ENCODE data around the gene LAMA4.

LAMA4 gene

DNA sequence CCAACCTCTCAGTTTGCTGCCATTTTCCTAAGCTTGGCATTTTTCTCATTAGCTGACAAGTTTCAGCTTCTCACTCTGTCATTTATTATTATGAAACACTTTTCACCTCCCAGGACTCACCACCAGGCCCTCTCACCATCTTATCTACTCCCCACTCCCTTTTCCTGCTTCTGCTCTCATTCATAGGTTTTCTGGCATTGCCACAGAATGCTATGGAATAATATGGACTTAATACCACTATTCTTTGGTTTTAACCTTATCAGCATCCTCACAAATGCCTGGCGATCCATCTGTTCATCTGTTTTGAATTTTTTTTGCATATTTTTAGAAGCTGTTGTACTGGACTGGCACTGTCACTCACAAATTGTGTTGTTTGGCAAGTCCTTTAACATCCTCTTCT lies 16.4 kb upstream of the LAMA4 start:
- no peaks in the 10 kb centered on the region for H3K4me1 ChIP-seq (ENCODE audit: control insufficient read depth, insufficient read depth, low read length)
- no peak for DNase-seq (ENCODE audit: low read depth, low spot score)
- no peaks in the 10 kb centered on the region for H3K36me3 ChIP-seq (ENCODE audit: control insufficient read depth, insufficient read depth, low read length)
- no peaks in the 10 kb centered on the region for H3K27me3 ChIP-seq (ENCODE audit: control insufficient read depth, insufficient read depth, low read length)
- WGBS (ENCODE audit: insufficient coverage, insufficient read length) = no CpG with 5 or more reads among the region's 1 CpG
- no peaks in the 10 kb centered on the region for H3K9me3 ChIP-seq (ENCODE audit: control insufficient read depth, insufficient read depth, low read length)
- H3K4me3 ChIP-seq (ENCODE audit: low read length) = no peak overlapping the region
- no peak overlapping the region for H3K27ac ChIP-seq (ENCODE audit: low read length)

DNA sequence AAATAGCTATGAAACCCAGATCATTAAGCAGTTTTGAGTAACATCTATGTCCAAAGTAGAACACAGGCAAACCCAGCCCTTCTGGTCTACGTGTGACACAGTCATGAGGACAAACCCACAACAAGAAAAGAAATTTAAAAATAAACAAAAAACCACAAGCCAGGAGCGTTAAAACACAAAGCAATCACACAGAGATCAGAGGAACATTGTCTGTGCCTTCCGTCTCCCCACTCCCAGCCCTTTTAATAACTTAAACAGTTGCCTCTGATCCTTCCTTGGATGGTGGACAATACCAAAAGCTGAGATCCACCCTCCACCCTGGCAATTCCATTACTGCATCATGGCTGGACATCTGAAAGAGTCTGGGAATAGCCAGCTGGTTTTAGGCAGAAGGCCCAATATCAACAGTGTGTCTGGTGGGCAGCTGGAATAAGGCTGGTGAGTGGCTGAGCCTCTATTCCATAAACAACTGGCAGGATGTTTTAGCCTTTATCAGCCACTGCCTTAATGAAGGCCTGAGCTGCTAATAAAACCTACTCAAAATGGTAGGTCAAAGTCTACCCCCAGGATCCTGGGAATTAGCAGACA lies 15.7 kb upstream of the LAMA4 start:
- H3K9me3 ChIP-seq (ENCODE audit: control insufficient read depth, insufficient read depth, low read length) = no peaks in the 10 kb centered on the region
- H3K27ac ChIP-seq (ENCODE audit: low read length) = no peak overlapping the region
- no peaks in the 10 kb centered on the region for H3K4me1 ChIP-seq (ENCODE audit: control insufficient read depth, insufficient read depth, low read length)
- H3K4me3 ChIP-seq (ENCODE audit: low read length) = no peak overlapping the region
- no peaks in the 10 kb centered on the region for H3K36me3 ChIP-seq (ENCODE audit: control insufficient read depth, insufficient read depth, low read length)
- WGBS (ENCODE audit: insufficient coverage, insufficient read length) = no CpG with 5 or more reads among the region's 3 CpGs
- H3K27me3 ChIP-seq (ENCODE audit: control insufficient read depth, insufficient read depth, low read length) = no peaks in the 10 kb centered on the region
- no peak for DNase-seq (ENCODE audit: low read depth, low spot score)

DNA sequence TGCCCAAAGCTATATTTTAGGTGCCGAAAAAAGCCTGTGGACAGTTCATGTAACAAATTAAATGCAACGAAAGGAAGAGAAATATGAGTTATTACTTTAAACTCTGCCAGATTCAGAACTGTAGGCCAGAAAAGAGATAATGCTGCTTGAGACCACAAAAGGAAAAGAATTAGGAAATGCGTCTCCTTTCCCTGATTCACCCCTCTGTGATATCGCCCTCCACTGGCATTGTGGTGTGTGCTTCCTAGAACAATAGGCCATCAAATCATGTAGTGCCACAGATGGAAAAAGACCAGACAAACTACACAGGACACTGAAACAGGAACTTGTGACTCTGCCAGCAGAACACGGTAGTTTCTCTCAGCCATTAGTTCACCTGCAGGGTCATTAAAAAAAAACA lies 14.7 kb upstream of the LAMA4 start:
- no CpG with 5 or more reads among the region's 5 CpGs for WGBS (ENCODE audit: insufficient coverage, insufficient read length)
- Histone ChIP-seq H3K4me3 (ENCODE audit: low read length) (no peak overlapping the region), H3K4me1 (ENCODE audit: control insufficient read depth, insufficient read depth, low read length) (no peaks in the 10 kb centered on the region), H3K27me3 (ENCODE audit: control insufficient read depth, insufficient read depth, low read length) (no peaks in the 10 kb centered on the region), H3K9me3 (ENCODE audit: control insufficient read depth, insufficient read depth, low read length) (no peaks in the 10 kb centered on the region), H3K36me3 (ENCODE audit: control insufficient read depth, insufficient read depth, low read length) (no peaks in the 10 kb centered on the region), H3K27ac (ENCODE audit: low read length) (no peak overlapping the region)
- DNase-seq (ENCODE audit: low read depth, low spot score) = no peak

DNA sequence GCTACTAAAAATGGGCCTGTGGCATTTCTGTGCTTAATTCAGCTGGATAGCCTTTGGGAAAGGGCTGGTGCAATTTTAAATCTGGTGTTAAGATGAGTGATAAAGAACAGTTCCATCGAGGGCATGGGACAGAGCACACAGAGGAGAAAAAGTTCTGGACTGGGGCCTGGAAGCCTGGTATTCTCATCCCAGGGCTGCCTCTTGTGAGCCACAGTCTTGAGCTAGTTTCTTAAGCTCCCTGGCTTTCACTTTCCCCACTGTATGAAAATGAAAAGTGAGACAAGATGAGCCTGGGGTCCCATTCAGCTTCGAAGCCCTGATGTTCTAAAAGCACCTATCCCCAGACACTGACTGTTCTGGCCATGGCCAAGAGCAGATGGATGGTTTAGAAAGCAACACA lies 14.3 kb upstream of the LAMA4 start:
- DNase-seq (ENCODE audit: low read depth, low spot score) = no peak
- Histone ChIP-seq H3K4me1 (ENCODE audit: control insufficient read depth, insufficient read depth, low read length) (no peaks in the 10 kb centered on the region), H3K4me3 (ENCODE audit: low read length) (no peak overlapping the region), H3K9me3 (ENCODE audit: control insufficient read depth, insufficient read depth, low read length) (no peaks in the 10 kb centered on the region), H3K27ac (ENCODE audit: low read length) (no peak overlapping the region), H3K27me3 (ENCODE audit: control insufficient read depth, insufficient read depth, low read length) (no peaks in the 10 kb centered on the region), H3K36me3 (ENCODE audit: control insufficient read depth, insufficient read depth, low read length) (no peaks in the 10 kb centered on the region)
- no CpG with 5 or more reads among the region's 2 CpGs for WGBS (ENCODE audit: insufficient coverage, insufficient read length)

DNA sequence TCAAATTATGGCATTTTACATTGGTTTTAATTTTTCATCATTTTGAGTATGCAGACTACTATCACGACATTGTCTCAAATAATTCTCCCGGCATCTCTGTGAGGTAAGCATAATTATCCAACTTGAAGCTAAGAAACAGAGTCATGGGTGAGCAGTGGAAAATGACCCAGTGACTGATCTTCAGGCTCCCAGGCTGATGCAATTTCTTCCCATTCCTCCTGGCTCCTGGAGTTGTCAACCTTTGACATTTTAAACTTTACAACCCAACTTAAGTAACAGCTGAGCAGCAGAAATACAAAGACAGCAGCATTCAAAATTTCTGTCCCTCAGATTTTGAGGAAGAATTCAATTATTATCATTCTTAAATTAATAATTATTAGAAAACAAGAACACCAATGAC lies 13.7 kb upstream of the LAMA4 start:
- no peak overlapping the region for H3K27ac ChIP-seq (ENCODE audit: low read length)
- no peak for DNase-seq (ENCODE audit: low read depth, low spot score)
- no peaks in the 10 kb centered on the region for H3K27me3 ChIP-seq (ENCODE audit: control insufficient read depth, insufficient read depth, low read length)
- WGBS (ENCODE audit: insufficient coverage, insufficient read length) = no CpG with 5 or more reads among the region's 2 CpGs
- H3K4me3 ChIP-seq (ENCODE audit: low read length) = no peak overlapping the region
- H3K36me3 ChIP-seq (ENCODE audit: control insufficient read depth, insufficient read depth, low read length) = no peaks in the 10 kb centered on the region
- H3K9me3 ChIP-seq (ENCODE audit: control insufficient read depth, insufficient read depth, low read length) = no peaks in the 10 kb centered on the region
- no peaks in the 10 kb centered on the region for H3K4me1 ChIP-seq (ENCODE audit: control insufficient read depth, insufficient read depth, low read length)

DNA sequence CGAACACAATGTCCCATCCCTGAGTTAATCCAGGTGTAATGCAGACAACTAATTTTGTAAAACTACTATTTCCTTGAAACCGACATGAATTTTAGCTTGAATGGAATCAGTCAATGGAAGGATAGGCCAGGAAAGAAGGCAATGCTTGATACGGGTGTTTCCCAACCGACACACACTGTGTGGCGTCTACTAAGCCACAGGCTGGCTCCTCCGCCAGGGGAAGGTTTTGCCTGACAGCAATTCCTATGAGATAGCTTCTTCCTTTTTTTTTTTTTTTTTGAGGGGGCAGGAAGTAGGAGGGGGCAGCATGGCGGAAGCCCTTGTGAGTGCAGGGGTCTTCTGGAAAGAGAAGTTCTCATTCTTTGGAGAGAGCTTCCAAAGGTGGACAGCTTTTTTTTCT lies 12.0 kb upstream of the LAMA4 start:
- no CpG with 5 or more reads among the region's 7 CpGs for WGBS (ENCODE audit: insufficient coverage, insufficient read length)
- no peaks in the 10 kb centered on the region for H3K4me1 ChIP-seq (ENCODE audit: control insufficient read depth, insufficient read depth, low read length)
- no peak overlapping the region for H3K4me3 ChIP-seq (ENCODE audit: low read length)
- no peak overlapping the region for H3K27ac ChIP-seq (ENCODE audit: low read length)
- DNase-seq (ENCODE audit: low read depth, low spot score) = no peak
- H3K36me3 ChIP-seq (ENCODE audit: control insufficient read depth, insufficient read depth, low read length) = no peaks in the 10 kb centered on the region
- no peaks in the 10 kb centered on the region for H3K9me3 ChIP-seq (ENCODE audit: control insufficient read depth, insufficient read depth, low read length)
- no peaks in the 10 kb centered on the region for H3K27me3 ChIP-seq (ENCODE audit: control insufficient read depth, insufficient read depth, low read length)

DNA sequence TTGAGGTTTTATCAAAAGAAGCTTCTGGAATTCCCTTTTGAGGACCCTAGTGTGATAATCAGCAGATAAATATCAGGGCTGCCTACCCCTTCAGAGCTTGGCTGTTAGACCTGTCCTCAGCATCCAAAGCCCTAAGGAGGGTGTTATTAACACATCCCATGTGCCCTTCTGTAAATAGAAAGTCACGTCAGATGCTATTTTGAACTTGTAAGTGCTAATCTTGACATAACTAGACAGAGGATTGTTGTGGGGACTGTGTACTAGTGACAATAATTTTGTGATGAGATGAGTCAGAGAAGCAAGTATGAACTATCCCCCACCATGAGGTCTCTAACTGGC lies 4.9 kb upstream of the LAMA4 start:
- Histone ChIP-seq H3K36me3 (ENCODE audit: control insufficient read depth, insufficient read depth, low read length) (no peaks in the 10 kb centered on the region), H3K4me1 (ENCODE audit: control insufficient read depth, insufficient read depth, low read length) (no peaks in the 10 kb centered on the region), H3K27me3 (ENCODE audit: control insufficient read depth, insufficient read depth, low read length) (no peaks in the 10 kb centered on the region; the same call in 1 of the 2 replicates), H3K27ac (ENCODE audit: low read length) (no peak overlapping the region), H3K9me3 (ENCODE audit: control insufficient read depth, insufficient read depth, low read length) (no peaks in the 10 kb centered on the region), H3K4me3 (ENCODE audit: low read length) (no peak overlapping the region)
- DNase-seq (ENCODE audit: low read depth, low spot score) = no peak
- WGBS (ENCODE audit: insufficient coverage, insufficient read length) = no CpG with 5 or more reads among the region's 1 CpG

DNA sequence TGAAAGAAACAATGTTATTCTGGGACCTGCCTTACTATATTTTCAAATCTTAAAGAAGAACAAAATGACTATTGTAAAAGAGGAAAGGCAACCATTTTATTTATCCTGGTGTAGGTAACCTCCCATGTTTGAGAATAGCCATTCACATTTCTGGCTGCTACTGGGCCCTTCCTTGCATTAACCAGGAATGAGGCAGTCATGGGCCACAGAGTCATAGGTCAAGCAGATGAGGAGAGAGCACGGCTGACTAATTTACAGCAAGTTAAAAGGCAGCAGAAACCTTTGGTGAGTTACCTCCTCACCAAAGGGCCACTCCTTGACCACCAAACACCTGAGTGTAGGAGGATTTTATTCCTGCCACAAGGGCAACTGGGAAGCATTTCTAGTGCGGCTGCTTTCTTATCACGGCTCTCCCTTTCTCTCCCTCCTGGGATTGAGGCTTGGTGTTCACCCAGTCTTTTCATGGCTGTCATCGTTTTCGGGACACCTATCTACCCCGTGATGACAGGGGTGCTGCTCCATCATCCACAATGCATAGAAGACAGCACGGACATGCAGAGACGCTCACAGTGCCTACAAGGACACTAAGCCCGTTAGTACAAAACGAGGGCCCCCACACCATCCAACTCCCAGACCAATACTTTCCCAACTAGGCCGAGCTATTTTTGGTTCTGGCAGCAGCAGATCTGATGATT lies 4.4 kb upstream of the LAMA4 start:
- H3K4me1 ChIP-seq (ENCODE audit: control insufficient read depth, insufficient read depth, low read length) = no peaks in the 10 kb centered on the region
- H3K4me3 ChIP-seq (ENCODE audit: low read length) = no peak overlapping the region
- no peak overlapping the region for H3K27ac ChIP-seq (ENCODE audit: low read length)
- H3K27me3 ChIP-seq (ENCODE audit: control insufficient read depth, insufficient read depth, low read length) = no peaks in the 10 kb centered on the region; the same call in 1 of the 2 replicates
- H3K9me3 ChIP-seq (ENCODE audit: control insufficient read depth, insufficient read depth, low read length) = no peaks in the 10 kb centered on the region
- DNase-seq (ENCODE audit: low read depth, low spot score) = no peak
- H3K36me3 ChIP-seq (ENCODE audit: control insufficient read depth, insufficient read depth, low read length) = no peaks in the 10 kb centered on the region
- WGBS (ENCODE audit: insufficient coverage, insufficient read length) = no CpG with 5 or more reads among the region's 11 CpGs

DNA sequence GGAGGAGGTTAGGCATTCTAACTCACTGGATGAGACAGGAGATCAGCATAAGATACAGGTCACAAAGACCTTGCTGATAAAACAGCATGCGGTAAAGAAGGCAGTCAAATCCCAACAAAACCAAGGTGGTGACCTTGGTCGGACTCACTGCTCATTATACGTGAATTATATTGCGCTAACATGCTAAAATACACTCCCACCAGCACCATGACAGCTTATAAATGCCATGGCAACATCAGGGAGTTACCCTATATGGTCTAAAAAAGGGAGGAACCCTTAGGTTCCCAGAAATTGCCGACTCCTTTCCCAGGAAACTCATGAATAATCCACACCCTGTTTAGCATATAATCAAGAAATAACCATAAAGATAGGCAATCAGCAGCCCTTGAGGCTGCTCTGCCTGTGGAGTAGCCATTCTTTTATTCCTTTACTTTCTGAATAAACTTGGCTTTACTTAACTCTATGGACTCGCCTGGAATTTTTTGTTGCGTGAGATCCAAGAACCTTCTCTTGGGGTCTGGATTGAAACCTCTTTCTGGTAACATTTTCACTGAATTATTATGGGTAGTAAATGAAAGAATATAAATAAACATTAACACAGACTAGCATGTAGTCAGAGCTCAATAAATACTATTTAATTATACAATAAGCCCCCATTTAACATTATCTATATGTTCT lies 3.0 kb upstream of the LAMA4 start:
- Histone ChIP-seq H3K36me3 (ENCODE audit: control insufficient read depth, insufficient read depth, low read length) (no peaks in the 10 kb centered on the region), H3K27me3 (ENCODE audit: control insufficient read depth, insufficient read depth, low read length) (peaks cover 3% of the 10 kb centered on the region; the same call in 1 of the 2 replicates), H3K9me3 (ENCODE audit: control insufficient read depth, insufficient read depth, low read length) (no peaks in the 10 kb centered on the region), H3K4me3 (ENCODE audit: low read length) (no peak overlapping the region), H3K27ac (ENCODE audit: low read length) (no peak overlapping the region), H3K4me1 (ENCODE audit: control insufficient read depth, insufficient read depth, low read length) (0 out of 2 replicates have a peak, but pooled peaks cover 1% of the 10 kb centered on the region)
- WGBS (ENCODE audit: insufficient coverage, insufficient read length) = no CpG with 5 or more reads among the region's 7 CpGs
- DNase-seq (ENCODE audit: low read depth, low spot score) = no peak

DNA sequence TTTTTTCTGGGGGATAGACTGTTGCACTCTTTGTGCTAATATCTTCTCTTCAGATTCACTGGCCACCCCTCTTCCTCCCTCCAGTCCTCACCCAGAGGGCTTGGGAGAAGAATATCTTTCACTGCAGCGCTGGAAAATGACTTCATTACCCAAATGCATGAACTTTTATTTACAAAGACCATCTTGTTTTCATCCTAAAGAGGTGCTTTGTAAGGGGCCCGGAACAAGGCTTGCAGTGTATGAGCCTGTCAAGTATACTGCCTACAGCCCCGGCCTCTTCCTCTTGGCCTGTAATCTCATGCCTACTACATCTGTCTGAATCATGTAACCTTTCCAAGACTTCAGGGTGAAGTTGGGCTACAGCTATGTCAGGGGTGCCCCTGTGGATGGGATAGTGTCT lies 554 bp upstream of the LAMA4 start:
- H3K4me3 ChIP-seq (ENCODE audit: low read length) = no peak overlapping the region
- H3K9me3 ChIP-seq (ENCODE audit: control insufficient read depth, insufficient read depth, low read length) = no peaks in the 10 kb centered on the region
- H3K27ac ChIP-seq (ENCODE audit: low read length) = no peak overlapping the region
- peaks cover 3% of the 10 kb centered on the region; the same call in 1 of the 2 replicates for H3K27me3 ChIP-seq (ENCODE audit: control insufficient read depth, insufficient read depth, low read length)
- no peak for DNase-seq (ENCODE audit: low read depth, low spot score)
- 0 out of 2 replicates have a peak, but pooled peaks cover 1% of the 10 kb centered on the region for H3K4me1 ChIP-seq (ENCODE audit: control insufficient read depth, insufficient read depth, low read length)
- H3K36me3 ChIP-seq (ENCODE audit: control insufficient read depth, insufficient read depth, low read length) = no peaks in the 10 kb centered on the region
- WGBS (ENCODE audit: insufficient coverage, insufficient read length) = no CpG with 5 or more reads among the region's 3 CpGs
